T-helper 2 cell (primary cell): ENCODE data around the gene SLC22A5.

Experiments
- DNase-seq, 5 experiments: peaks; one replicate each; pipeline versions ENCODE4 v3.0.0 to v3.0.0-alpha.2; 2012 to 2022

The SLC22A5 gene

DNA sequence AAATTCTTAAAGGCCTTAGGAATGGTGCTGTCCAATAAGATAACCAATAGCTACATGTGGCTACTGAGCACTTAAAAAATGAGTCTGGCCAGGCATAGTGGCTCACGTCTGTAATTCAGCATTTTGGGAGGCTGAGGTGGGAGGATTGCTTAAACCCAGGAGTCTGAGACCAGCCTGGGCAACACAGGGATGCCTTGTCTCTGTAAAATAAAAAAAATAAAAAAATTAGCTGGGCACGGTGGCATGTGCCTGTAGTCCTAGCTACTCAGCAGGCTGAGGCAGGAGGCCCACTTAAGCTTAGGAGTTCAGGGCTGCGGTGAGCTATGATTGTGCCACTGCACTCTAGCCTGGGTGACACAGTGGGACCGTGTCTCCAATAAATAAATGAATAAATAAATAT lies 1.3 kb upstream of the SLC22A5 start:
- DNase-seq: no peak

DNA sequence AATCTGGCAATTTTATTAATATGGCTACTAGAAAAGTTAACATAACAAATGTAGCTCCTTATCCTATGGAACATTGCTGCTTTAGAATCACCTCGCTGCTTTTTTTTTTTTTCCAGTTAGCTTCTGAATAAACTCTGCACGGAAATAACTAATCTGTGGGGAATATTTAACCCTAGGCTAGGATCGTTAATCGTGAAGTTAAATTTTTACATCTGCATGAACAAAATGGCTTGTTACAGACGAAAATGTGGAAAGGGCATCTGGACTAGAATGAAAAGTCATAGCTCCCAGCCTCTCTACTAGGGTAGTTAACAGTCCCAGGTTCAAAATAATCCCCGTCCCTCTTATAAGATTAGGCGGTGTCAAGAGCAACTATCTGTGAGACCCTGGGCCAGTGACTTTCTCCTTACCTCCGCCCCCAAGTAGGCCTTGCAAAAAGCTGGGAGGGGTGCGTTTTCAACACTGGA lies 470 bp upstream of the SLC22A5 start:
- no peak for DNase-seq

DNA sequence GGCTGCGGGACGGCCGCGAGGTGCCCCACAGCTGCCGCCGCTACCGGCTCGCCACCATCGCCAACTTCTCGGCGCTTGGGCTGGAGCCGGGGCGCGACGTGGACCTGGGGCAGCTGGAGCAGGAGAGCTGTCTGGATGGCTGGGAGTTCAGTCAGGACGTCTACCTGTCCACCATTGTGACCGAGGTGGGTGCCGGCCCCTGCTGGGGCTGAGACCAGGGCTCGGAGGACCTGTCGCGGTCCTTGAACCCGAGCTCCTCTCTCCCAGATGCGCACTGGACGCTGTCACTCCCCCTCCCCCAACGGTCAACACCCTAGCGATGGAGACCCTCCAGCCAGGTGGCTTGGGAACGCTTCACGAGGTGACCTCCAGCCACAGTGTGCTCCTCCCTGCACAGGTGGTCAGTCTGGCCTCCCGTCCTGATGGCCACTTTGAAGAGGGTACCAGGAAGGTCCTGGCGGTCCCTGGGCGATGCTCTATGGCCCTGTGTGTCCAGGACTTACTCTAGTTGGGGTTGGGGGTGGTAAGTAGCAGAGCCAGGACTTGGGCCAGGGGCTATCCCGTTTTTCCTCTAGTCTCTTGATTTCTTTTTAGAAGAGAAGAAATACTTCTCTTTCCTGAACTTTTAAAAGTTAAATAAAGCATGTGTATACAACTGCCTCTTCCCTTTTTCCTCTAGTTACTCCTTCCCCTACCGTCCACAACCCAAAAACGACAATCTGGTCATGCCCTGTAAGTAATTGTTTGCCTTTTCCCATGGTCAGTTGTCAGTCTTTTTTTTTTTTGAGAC lies 866 bp downstream of the SLC22A5 start:
- no peak for DNase-seq

DNA sequence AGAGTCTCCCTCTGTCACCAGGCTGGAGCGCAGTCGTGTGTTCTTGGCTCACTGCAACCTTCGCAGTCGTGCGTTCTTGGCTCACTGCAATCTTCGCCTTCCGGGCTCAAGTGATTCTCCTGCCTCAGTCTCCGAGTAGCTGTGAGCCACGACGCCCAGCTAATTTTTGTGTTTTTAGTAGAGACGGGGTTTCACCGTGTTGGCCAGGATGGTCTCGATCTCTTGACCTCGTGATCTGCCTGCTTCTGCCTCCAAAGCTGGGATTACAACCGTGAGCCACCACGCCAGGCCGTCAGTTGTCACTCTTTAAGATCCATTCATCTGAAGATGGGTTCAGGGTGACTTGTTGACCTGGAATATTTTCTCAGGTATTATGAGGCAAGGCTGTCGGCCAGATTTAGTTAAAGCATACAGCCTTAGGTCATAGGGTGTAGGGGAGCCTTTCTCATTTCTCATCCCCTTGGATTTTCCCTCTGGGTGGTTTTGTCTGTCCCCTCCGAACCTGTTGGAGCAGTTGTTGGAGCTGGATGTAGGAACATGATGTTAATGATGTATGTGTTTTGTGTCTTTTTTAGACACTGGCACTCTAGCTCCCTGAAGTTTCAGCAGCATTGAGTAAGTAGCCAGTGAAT lies 1.6 kb downstream of the SLC22A5 start:
- no peak for DNase-seq

DNA sequence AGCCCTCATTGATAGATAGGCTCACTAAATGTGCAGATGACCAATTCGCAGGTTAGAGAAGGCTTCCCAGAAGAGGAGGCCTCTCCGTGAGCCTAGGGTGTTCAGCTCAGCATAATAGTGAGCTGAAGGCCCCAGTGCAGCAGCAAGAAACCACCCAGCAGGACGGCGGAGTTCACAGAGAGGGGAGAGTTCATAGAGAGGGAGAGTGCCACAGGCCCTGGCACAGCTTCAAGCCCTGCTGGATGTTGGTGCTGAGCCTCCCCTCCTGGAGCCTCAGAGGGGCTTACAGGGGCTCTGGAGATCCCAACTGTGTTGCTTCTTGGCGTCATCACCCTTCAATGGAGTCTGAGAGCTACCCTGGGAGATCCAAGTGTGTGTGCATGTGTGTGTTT lies 2.1 kb downstream of the SLC22A5 start:
- DNase-seq: no peak

DNA sequence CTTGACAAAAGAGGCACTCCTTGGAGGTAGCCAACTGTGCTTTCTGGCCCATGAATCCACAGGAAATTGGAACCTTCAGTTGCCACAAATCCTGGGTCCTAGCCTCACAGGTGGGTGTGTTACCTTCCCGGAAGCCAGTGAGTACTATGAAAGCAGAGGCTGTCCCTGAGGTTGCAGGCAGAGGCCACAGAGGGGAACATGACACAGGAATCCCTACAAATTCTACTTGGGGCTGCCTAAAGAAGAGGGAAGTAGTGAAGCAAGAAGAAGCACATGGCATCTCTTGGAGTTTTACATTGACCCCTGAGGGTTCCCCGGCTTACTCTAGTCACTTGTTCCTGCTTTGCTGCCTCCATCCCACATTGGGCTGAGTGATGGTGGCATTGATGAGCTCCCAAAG lies 2.6 kb downstream of the SLC22A5 start:
- no peak for DNase-seq

DNA sequence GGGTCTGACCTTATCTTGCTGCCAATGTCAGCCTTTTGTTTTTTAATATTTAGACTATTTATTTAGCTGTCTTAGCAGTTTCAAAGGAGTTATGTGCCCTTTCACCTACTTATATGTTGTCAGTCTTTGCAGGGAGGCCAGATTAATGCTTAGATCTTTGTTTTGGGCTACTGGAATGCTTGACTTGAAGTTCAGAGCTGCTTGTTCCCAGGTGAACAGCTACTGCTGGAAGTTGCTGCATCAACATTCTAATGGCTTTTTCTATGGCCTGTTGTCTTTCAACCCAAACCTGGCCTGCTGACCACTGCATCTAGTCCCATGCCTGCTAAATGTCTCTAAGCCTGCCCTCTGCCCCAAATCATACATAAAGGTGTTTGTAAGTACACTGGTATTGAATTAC lies 3.0 kb downstream of the SLC22A5 start:
- DNase-seq: no peak

DNA sequence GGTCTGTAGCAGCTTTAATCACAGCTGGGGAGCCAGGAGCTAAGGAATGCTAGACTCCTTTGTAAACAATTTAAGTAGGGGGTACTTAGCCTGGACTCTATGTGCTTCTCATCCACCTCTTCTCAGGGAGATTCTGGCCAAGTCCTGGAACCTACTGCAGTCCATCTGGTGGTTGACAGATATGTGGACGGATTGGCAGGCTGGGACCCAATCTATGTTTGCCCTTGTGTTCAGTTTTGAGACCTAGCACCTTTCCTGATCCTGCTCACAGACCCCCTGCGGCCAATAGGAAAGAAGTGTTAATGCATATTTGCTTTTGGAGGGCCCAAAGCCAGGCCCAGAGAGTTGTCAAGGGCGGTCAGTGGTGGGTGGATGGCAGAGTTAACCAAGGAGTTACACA lies 6.4 kb downstream of the SLC22A5 start:
- DNase-seq: no peak

DNA sequence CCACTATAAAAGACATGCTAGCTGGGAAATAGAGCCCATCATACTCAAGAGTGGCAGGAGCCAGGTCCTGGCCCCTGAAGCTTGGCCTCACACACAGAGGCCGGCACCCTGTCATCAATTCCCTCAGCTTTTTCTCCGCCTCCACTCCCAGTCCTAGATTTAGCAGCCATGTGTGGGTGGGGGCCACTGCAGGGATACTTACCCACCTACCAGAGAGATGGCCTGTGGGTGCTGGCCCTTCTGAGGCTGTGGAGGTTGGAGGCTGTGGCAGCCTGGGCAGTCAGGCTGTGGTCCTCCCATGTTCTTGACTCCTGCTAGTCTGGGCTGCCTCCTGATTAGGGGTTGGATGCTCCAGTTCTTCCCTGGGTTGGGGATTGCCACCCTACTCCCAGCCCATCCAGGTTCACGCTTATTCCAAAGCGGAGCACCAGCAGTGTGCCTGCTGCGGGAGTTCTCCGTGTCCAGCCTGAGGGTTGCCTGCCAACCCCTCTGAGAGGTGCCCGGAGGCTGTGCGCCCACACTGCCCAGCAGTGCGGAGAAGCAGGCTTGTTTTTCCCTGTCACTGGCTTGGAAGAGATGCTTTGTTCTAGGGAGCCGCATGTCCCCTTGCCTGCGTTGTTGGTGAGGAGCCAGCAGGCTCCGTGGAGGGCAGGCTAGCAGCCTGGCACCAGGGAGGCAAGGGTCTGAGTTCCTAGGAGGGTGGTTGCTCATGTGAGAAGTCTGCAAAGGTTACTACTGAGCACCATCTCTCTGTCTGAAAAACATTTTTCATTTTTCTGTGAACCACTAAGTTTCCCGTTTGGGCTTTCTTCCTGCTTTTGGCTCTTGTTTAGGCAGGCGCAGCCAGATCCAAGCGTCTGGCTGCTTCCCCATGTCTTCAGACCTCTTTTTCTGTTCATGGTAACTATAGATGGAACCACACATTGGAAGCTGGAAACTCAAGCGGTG lies 7.5 kb downstream of the SLC22A5 start:
- no peak for DNase-seq

DNA sequence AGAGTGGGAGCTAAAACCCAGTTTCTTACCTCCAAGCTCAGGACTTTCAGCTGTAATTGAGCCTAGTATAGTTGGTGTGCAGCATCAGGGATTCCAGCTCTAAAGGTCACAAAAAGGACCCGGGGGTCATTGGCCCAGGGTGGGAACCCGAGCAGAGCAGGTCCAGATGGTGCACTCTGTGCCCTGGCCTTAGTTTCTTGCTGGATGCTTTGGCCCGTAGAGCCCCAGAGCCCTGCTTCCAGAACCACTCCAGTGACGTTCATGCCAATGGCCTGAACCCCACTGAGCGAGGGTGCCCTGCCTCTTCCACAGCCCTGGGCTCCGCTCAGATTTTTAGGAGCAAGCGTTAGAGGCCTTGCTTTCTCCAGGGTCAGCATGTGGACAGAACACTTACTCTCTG lies 8.2 kb downstream of the SLC22A5 start:
- DNase-seq: no peak

DNA sequence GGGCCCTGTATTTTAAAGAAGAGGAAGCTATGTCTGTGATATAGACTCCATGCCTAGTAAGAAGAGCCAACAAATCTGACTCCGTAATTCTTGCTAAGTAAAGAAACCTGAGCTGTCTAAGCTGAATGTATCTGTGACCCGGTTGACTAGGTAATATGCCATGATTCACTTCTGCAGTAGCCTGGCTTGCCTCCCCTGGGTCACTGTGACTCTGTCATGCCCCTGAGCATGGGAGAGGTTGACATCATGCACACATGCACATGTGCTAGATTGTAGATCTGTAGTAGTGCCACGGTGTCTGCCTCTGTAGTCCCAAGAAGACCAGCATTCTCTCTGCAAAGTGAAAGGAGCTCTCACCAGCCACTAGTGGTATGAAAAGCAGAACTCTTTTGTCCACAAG lies 9.1 kb downstream of the SLC22A5 start:
- DNase-seq: no peak

DNA sequence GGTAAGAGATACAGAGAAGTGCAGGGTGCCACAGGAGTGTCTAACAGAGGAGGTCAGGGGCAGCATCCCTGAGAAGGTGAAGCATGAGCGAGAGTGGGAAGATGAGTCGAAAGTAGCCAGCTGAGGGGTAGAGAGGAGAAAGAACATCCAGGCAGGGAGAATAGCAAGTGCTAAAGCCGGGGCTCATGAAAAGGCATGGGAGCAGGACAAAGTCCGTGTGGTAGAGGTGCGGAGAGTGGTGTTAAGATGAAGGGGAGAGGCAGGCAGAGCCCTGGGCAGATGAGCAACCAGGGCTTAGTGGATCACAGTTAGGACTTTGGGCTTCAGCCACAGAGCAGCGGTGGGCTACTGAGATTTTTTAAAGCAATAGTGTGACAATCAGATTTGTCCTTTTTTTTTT lies 10.5 kb downstream of the SLC22A5 start:
- DNase-seq: no peak

DNA sequence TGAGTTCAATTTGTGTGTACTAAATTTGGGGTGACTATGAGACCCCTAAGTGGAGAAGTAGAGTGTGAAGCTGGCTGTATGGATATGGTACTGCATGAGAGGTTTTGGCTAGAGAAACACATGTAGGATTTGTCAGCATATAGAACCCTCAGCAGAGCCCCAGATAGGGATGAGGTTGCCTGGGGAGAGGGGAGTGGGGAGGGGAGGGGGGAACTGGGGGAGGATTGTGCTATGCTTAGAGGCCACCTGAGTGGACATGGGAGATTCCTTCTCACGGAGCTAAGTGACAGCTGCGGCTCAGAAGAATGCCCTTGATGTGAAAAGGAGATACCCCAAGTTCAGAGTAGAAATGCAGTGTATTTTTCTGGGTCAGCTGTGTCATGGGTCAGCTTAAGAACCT lies 11.2 kb downstream of the SLC22A5 start:
- no peak for DNase-seq

DNA sequence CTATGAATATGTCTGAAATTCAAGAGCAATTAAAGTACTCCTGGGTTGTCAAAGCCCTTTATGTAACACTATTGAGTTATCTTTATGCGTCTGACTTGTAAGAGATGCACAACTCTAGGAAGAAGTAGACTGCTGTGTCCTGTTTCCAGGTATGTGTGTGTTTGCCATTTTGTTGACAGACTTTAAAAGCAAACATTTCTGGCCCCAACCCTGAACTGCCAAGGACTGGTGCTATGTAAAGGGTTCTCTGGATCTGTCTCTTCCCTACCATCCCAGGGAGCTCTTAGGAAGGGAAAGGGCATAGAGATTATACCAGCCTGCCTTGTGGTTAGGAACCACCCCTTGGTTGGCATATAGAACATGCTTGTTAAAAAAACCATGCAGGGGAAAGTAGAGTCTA lies 12.1 kb downstream of the SLC22A5 start:
- no peak for DNase-seq

DNA sequence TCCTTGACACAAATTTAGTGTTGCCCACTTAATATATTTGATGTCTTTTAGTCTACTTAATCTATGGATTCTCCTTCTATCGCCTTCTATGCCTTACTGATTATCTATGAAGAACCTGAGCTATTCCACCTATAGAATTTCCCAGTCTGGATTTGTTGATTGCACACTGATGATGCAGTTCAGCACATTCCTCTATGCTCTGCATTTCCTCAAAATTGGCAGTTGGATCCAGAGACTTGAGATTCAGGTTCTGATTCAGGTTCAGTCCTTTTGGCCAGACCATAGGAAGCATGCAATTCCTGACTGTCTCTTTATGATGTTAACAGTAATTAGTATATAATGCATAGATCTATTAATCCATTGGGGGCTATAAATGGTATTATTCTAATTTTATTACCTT lies 13.8 kb downstream of the SLC22A5 start:
- no peak for DNase-seq

DNA sequence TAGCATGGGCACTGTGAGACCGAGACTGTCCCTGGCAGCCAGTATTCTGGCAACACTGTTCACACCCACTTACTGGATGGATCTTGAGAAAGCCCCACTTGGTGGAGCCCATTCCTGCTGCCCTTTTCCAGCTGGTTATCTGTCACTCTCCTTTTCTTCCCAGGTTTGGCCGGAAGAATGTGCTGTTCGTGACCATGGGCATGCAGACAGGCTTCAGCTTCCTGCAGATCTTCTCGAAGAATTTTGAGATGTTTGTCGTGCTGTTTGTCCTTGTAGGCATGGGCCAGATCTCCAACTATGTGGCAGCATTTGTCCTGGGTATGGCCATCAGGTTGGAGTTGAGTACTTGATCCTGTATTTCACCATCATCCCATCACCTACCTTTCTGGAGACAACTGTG lies 14.5 kb downstream of the SLC22A5 start:
- no peak for DNase-seq

DNA sequence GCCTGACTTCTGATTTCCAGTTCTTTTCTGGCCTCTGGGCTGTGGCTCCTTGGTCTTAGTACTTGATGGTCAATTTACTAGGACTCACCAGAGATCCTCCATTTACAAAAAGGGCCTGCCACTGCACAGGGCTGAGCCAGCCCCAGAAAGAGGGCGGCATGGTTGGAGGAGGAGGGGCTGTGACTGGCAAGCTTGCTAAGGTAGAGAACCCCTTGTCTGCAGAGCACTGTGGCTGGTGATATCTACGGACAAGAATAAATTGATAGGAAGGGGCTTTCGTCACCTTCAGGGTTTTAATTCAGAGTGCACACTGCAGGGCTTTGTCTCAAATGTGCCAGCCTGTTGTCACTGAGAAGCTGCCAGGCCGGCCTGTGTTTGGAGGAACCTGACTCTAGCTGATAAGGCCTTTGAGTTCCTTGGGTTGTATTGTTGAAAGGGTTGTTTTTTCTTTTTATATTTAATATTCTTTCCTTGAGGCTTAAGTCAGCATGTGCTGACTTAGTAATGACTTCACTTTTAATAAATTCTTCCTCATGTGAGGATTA lies 15.1 kb downstream of the SLC22A5 start:
- no peak for DNase-seq

DNA sequence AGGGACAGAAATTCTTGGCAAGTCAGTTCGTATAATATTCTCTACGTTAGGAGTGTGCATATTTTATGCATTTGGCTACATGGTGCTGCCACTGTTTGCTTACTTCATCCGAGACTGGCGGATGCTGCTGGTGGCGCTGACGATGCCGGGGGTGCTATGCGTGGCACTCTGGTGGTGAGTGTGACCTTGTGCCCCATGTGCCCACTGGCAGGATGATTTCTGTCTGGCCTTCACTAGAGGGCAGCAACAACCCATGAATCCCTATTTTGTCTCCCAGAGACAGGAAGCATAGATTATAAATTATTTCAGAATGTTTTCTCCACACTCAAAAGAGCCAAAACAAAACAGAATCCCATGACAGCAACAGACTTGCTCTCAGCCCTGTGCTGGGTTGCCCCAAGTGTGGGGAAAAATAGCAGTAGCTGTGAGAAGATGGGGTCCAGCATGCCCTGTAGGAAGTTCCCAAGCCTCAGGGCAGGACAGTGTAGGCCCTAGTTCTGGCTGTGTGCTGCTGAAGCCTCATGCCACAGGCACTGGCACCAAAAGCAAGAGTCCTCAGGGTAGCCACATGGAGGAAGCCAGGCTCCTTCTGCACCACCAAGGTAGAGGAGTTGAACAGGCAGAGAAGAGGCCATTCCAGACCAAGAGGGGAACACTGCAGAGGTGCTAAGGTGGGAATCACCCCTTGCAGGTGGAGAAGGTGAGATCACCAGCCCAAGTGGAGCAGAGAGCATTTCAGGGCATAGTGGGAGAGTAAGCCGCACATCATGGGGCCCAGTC lies 16.0 kb downstream of the SLC22A5 start:
- peak in 4 of 5 experiments; percentile 24 to 80 (median 48) for DNase-seq

DNA sequence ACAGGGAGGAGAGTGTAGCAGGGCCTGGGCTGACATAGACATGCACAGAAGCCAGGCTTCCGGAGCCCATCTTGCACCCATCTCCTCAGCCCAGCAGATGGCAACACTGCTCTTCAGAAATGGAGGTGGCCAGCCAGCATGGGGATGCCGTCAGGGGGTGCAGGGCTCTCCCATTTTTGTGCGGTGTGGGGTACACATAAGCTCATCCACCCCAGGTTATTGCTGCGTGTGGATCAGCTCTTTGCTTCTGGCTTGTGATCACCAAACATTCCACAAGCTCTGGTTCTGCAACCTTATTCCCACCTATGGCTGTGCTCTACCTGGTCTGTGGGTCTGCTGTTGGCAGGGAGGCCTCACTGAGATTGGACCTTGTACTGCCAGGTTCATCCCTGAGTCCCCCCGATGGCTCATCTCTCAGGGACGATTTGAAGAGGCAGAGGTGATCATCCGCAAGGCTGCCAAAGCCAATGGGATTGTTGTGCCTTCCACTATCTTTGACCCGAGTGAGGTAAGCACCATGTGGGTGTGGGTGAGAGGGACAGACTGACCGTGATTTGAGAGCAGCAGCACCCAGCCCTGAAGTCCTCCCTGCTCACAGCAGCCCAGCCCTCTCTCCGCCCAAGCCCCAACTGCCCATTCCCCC lies 17.3 kb downstream of the SLC22A5 start:
- peak; percentile 42 to 86 (median 64) for DNase-seq

DNA sequence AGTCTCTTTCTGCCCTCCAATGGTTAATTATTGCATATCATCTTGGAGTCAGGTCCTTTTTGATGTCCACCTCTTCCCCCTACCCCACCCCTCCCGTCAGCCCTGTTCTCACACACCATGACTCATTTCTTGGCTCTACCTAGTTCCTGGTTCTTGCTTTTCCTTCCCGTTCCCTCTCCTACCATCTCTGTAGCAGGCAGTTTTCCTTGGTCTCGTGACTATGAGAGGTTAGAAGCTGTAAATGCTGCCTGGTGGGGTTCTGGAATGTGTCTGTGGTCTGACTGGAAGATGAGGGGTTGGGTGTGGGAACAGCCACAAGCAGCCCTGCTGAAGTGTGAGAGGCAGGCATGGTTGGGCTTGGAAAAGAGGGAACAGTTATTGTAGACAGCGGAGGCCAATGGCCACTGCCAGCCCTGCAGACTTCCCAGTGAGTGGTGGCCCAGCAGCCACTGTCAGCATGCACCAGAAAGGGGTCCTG lies 18.2 kb downstream of the SLC22A5 start:
- DNase-seq: no peak

DNA sequence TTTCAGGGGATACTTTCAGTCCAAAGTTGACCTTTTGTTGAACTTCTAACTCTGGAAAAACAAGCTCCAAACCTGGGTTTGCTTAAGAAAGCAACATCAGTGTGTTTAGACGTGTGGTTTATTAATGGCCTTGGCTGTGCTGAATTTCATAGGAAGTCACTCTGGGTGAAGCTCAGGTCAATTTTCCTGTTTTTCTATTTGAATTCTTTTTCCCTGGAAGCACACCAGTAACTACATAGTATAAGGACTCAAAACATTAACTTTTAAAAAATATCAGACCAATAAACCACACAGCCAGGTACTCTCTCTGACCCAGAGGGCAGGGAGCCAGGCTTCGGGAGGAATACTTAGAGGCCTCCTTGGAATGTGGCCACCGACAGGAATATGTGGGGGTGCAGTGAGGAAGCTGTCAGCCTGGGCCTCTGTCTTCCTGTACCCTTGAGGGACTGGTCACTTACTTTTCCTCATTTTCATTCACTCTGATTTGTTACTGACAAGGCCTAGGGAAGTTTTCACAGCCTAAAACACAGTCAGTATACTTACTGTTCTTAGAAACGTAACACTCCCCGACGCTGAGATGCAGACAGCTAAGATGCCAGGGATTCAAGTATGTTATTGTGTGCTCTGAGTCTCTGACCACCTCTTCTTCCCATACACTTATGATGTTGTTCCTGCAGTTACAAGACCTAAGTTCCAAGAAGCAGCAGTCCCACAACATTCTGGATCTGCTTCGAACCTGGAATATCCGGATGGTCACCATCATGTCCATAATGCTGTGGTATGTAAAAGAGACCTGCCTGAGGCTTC lies 18.9 kb downstream of the SLC22A5 start:
- DNase-seq: no peak
